K562 (cell line): ENCODE results near the gene VARS1. TPM values are rescaled to one million over a fixed set of nuclear protein-coding genes. Genes with fewer than 3 reads are reported as not detected.
A peak's percentile ranks its signal among the peaks of the same experiment; 100 is the strongest.

ENCODE experiments used
- ATAC-seq: fragments of 200-7000 bp; cut with Tn5 transposase; 3 replicates; pipeline ENCODE4 v1.9.1; 2020; ENCODE audit warnings: moderate library complexity
- BruUV-seq: library from RNA; stranded (reverse); fragments of 400-500 nt; replicated peaks from 2 replicates; lab custom pipeline; 2021; lab: Mats Ljungman, UMichigan
- CTCF ChIA-PET: fragments of 300-600 bp; formaldehyde crosslinking; extraction: SDS; loops from one replicate; lab custom pipeline; 2021; ENCODE audit warnings: low intra/inter-chr PET ratio; lab: Yijun Ruan, JAX
- POLR2A ChIA-PET: fragments of 300-600, 350-650 bp; sonication (Branson Sonifier 250); formaldehyde crosslinking; extraction: SDS; loops from one replicate; lab custom pipeline; 2021; ENCODE audit warnings: antibody characterized with exemption, inconsistent platforms; lab: Yijun Ruan, JAX
- DNase-seq, 4 experiments: peaks; one replicate each; pipeline versions ENCODE4 v3.0.0 to v3.0.0-alpha.2; 2011 to 2018; ENCODE audit warnings: low spot score in 3 of 4, mixed read lengths in 3 of 4; ENCODE audit errors: extremely low read depth in 1 of 4
- FAIRE-seq: peaks from 2 replicates; lab custom pipeline; 2011; peaks lifted over from hg19 to GRCh38; lab: Jason Lieb, UNC
- H2AFZ ChIP-seq: 2 replicates; pipeline ENCODE4 v1.6.0; 2011; ENCODE audit warnings: low read depth, low read length, control low read depth, inconsistent platforms
- H3K27ac ChIP-seq: fragments of 200-600 bp; 3 replicates; pipeline ENCODE4 v1.8.0; 2011; ENCODE audit warnings: low read depth, mild to moderate bottlenecking, control low read depth, inconsistent platforms, low read length, moderate library complexity, mixed read lengths; ENCODE audit errors: extremely low read depth
- H3K27me3 ChIP-seq, 2 experiments: fragments of 300-600 bp in 1 of 2; 2 replicates in 1 of 2; 3 replicates in 1 of 2; pipeline versions ENCODE4 v1.6.0 to v1.8.0; 2011; ENCODE audit warnings: inconsistent platforms in 2 of 2, low read length in 2 of 2, mild to moderate bottlenecking in 1 of 2, mixed read lengths in 1 of 2, moderate library complexity in 1 of 2; ENCODE audit not compliant: control insufficient read depth in 2 of 2, insufficient read depth in 2 of 2
- H3K36me3 ChIP-seq: fragments of 300-600 bp; 3 replicates; pipeline ENCODE4 v1.8.0; 2011; ENCODE audit warnings: mild to moderate bottlenecking, low read length, inconsistent platforms; ENCODE audit not compliant: control insufficient read depth, insufficient read depth
- H3K4me1 ChIP-seq, 2 experiments: fragments of 200-600 bp in 1 of 2; replicated peaks in 1 of 2; 2 replicates in 1 of 2; 3 replicates in 1 of 2; pipeline versions ENCODE4 v1.5.1 to v1.8.0; 2011; ENCODE audit warnings: inconsistent platforms in 2 of 2, low read length in 2 of 2, mild to moderate bottlenecking in 1 of 2, mixed read lengths in 1 of 2, moderate library complexity in 1 of 2; ENCODE audit not compliant: control insufficient read depth in 2 of 2, insufficient read depth in 2 of 2
- H3K4me2 ChIP-seq: 2 replicates; pipeline ENCODE4 v1.6.1; 2011; ENCODE audit warnings: low read length, control low read depth, inconsistent platforms, mixed read lengths; ENCODE audit not compliant: insufficient read depth
- H3K4me3 ChIP-seq: fragments of 200-600 bp; sonication (generic), shearing (Covaris generic); 2 replicates; pipeline ENCODE4 v1.5.1; 2016; ENCODE audit warnings: control low read depth, inconsistent platforms
- H3K79me2 ChIP-seq: fragments of 200-600 bp; 3 replicates; pipeline ENCODE4 v1.8.0; 2011; ENCODE audit warnings: low read length, inconsistent platforms; ENCODE audit not compliant: control insufficient read depth, insufficient read depth
- H3K9ac ChIP-seq, 2 experiments: 2 replicates each; pipeline versions ENCODE4 v1.6.0 to v1.6.1; 2011; ENCODE audit warnings: low read depth in 2 of 2, low read length in 2 of 2, control low read depth in 1 of 2, inconsistent platforms in 1 of 2, mild to moderate bottlenecking in 1 of 2, mixed read lengths in 1 of 2; ENCODE audit not compliant: insufficient read depth in 1 of 2
- H3K9me1 ChIP-seq: one replicate; pipeline ENCODE4 v1.6.0; 2011; ENCODE audit warnings: inconsistent platforms, mild to moderate bottlenecking, low read length, moderate library complexity; ENCODE audit not compliant: control insufficient read depth, insufficient read depth
- H3K9me3 ChIP-seq: replicated peaks from 2 replicates; pipeline ENCODE4 v1.5.1; 2011; ENCODE audit warnings: low read depth, low read length, inconsistent platforms; ENCODE audit not compliant: control insufficient read depth, insufficient read depth
- H4K20me1 ChIP-seq: replicated peaks from 2 replicates; pipeline ENCODE4 v1.6.1; 2011; ENCODE audit warnings: low read length, inconsistent platforms, mixed read lengths; ENCODE audit not compliant: control insufficient read depth, insufficient read depth
- FOXA3 ChIP-seq, 2 experiments: fragments of 450-650 bp in 1 of 2; sonication (generic) in 1 of 2; formaldehyde crosslinking; IDR thresholded peaks in 1 of 2; conservative IDR thresholded peaks in 1 of 2; 2 replicates each; pipeline versions ENCODE4 v1.4.0 to v1.8.0; 2020 to 2022; ENCODE audit warnings: mild to moderate bottlenecking in 2 of 2, missing genetic modification reagents in 1 of 2
- NFE2 ChIP-seq: IDR thresholded peaks from 2 replicates; pipeline ENCODE4 v1.6.1; 2014; ENCODE audit warnings: antibody characterized with exemption, low read depth
- PCBP1 ChIP-seq: fragments of 200-400 bp; formaldehyde crosslinking; IDR thresholded peaks from 2 replicates; pipeline ENCODE4 v1.6.1; 2018; ENCODE audit warnings: mild to moderate bottlenecking, low read depth, low read length; ENCODE audit not compliant: poor library complexity, severe bottlenecking
- PHF20 ChIP-seq: fragments of 450-650 bp; IDR thresholded peaks from 2 replicates; pipeline ENCODE4 v1.6.1; 2018; ENCODE audit not compliant: partially characterized antibody
- POLR2AphosphoS5 ChIP-seq: IDR thresholded peaks from 2 replicates; pipeline ENCODE4 v1.6.1; 2011; ENCODE audit warnings: mild to moderate bottlenecking, low read depth, low read length, moderate library complexity; ENCODE audit not compliant: control insufficient read depth, insufficient read depth
- RBFOX2 ChIP-seq: fragments of 200-400 bp; formaldehyde crosslinking; IDR thresholded peaks from 2 replicates; pipeline ENCODE4 v1.6.1; 2017; ENCODE audit warnings: low read depth, mild to moderate bottlenecking, low read length, moderate library complexity
- ZNF644 ChIP-seq: fragments of 200-800 bp; sonication (Bioruptor generic); IDR thresholded peaks from 2 replicates; pipeline ENCODE4 v1.6.1; 2016; ENCODE audit warnings: low read depth, missing genetic modification characterization, missing compliant biosample characterization
- ZNF695 ChIP-seq: fragments of 450-650 bp; formaldehyde crosslinking; IDR thresholded peaks from 2 replicates; pipeline ENCODE4 v1.4.0; 2020; ENCODE audit warnings: mild to moderate bottlenecking, moderate library complexity
- WGBS: fragments of 100-300 bp; shearing (Covaris generic); methylation state at CpG from one replicate; pipeline ENCODE4 v1.1.6; 2016; ENCODE audit warnings: low coverage, mixed read lengths; ENCODE audit not compliant: insufficient coverage; ENCODE audit errors: missing lambda C conversion rate; 5-methylcytosine and 5-hydroxymethylcytosine counted together
- in situ Hi-C: fragments of 300-500 bp; cut with MboI; formaldehyde crosslinking; loops from 4 replicates; pipeline ENCODE4 v1.15.0; 2018; ENCODE audit warnings: inconsistent platforms, mixed read lengths
- intact Hi-C: fragments of 100-400 bp; cut with micrococcal nuclease; formaldehyde crosslinking; loops from 2 replicates; pipeline ENCODE4 v1.14.2; 2022
- polyA plus RNA-seq, 8 experiments: library from polyadenylated mRNA; depleted of rRNA in 4 of 8; stranded (reverse) in 5 of 8; unstranded in 3 of 8; fragments of >200 nt; fragmentation: Nextera tagmentation in 2 of 8; fragmentation: Illumina TruSeq in 1 of 8; extraction: Ambion mirVana in 2 of 8; extraction: Trizol in 1 of 8; gene quantifications; 2 replicates each; pipeline versions ENCODE4 v1.2.1 to v1.2.3, GENCODE V29; 2011 to 2014; ENCODE audit warnings: inconsistent platforms in 1 of 8, missing spikeins in 1 of 8
- total RNA-seq, 7 experiments: library from RNA; depleted of rRNA in 6 of 7; stranded (reverse); fragments of >200 nt in 6 of 7; fragmentation: Illumina TruSeq in 2 of 7; extraction: Trizol in 2 of 7; gene quantifications; 2 replicates each; pipeline versions ENCODE4 v1.2.1 to v1.2.3, GENCODE V29; 2011 to 2021; ENCODE audit warnings: low replicate concordance in 1 of 7
- TF ChIP-seq, protein P1 (sequence below): fragments of 250-450 bp; sonication (Bioruptor Pico); IDR thresholded peaks from 2 replicates; pipeline ENCODE4 v1.8.0; 2022; ENCODE audit warnings: inconsistent platforms, mild to moderate bottlenecking, moderate library complexity, borderline replicate concordance
- TF ChIP-seq, protein P2 (sequence below): fragments of 450-650 bp; formaldehyde crosslinking; IDR thresholded peaks from 2 replicates; pipeline ENCODE4 v1.4.0; 2020; ENCODE audit warnings: mild to moderate bottlenecking, moderate library complexity
- TF ChIP-seq, protein P3 (sequence below): fragments of 450-650 bp; conservative IDR thresholded peaks from 2 replicates; pipeline ENCODE4 v1.6.1; 2016; ENCODE audit warnings: missing genetic modification characterization, low read depth, mild to moderate bottlenecking, missing compliant biosample characterization, moderate library complexity

Gene VARS1
- total and polyA plus RNA-seq, 9 of the 15 experiments (the other 6 are each of a cell fraction or from before 2014, with no cell fraction given) = 2.9 to 488 (median 130) TPM

DNA sequence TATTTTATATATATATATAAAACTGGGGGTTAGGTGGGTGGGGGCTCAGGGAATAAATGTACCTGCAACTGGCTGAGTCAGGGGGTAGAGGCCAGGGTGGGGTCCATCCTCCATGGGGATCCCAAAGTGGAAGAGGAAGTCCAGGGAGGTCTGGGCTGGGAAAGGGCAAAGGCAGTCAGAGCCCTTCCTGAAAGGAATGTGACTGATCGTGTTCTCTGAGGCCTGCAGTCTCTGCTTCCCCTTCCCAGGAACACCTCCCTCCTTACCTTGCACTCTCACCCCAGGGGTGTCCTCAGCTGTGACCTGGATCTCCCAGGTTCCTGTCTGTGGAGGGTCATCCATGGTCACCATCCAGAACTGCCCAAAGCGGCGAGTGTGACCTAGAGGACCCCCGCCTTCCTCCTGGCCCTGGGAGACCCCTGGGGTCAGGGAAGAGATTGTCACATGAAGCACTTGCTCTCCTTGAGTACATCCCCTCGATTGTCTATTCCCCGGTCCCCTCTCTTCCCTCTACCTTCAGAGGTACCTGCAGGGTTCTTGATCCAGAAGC lies 28.4 kb downstream of the VARS1 start (continued):
- TF ChIP-seq, protein P1, sequence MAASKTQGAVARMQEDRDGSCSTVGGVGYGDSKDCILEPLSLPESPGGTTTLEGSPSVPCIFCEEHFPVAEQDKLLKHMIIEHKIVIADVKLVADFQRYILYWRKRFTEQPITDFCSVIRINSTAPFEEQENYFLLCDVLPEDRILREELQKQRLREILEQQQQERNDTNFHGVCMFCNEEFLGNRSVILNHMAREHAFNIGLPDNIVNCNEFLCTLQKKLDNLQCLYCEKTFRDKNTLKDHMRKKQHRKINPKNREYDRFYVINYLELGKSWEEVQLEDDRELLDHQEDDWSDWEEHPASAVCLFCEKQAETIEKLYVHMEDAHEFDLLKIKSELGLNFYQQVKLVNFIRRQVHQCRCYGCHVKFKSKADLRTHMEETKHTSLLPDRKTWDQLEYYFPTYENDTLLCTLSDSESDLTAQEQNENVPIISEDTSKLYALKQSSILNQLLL (CRISPR knock-in tag) = no peak
- 0 out of 2 replicates have a peak, but pooled peaks have one; percentile 7 for TF ChIP-seq ZNF695

DNA sequence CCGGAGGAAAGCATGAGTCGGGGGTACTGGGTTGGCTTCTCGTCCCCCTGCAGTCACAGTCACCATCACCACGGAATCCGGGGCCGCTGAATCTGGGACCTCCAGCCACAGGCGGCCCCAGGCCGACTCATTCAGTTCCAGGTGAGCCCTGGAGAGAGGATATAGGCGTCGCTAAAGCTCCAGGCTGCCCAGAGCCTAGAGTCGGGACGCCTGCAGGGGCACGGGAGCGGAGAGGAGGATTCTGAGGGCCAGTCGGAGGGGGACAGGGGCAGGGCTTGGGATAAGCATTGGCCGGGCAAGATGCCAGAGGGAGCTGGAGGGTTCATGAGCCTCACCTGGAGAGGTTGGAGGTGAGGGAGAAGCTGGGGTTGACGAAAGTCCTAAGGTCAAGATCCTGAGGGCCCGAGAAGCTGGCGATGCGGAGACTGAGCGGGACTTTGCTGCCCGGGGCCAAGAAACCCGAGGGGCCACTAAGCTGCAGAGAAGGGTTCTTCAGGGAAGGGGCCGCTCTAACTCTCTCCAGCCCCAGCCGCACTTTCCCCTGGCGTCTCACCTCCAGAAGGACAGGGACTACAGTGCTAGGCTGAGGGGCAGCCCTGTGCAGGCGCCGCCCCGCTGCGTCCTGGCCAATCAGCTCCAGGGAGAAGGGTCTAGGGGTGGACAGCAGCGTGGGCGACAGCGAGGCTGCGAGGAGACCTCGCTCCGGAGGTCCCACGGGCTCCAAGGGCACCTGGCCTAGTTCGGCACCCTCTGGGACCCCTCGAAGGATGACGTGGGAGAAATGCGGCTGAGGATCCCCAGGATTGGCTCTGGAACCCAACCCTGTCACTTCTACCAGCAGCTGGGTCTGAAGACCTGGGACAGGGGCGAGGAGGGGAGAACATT lies 29.4 kb downstream of the VARS1 start:
- no peaks in the 10 kb centered on the region for H3K9me3 ChIP-seq
- peaks cover 4% of the 10 kb centered on the region for H3K9me1 ChIP-seq
- H3K9ac ChIP-seq = peak overlapping the region in 1 of 2 experiments; percentile 72; a peak in 2 of 4 replicates
- POLR2A ChIA-PET = interaction anchor here (0.7 to 5.9 kb wide), 20 partner anchors 7 to 106 kb away, joined by 3 to 75 read pairs (median 3); partner anchors contain the start of genes C6orf47, CLIC1, HSPA1B and LSM2
- no peaks in the 10 kb centered on the region for H3K79me2 ChIP-seq
- H2AFZ ChIP-seq = no peak overlapping the region
- H3K36me3 ChIP-seq = peaks cover 30% of the 10 kb centered on the region; the same call in 2 of the 3 replicates
- H4K20me1 ChIP-seq = no peaks in the 10 kb centered on the region
- no peak overlapping the region for H3K4me2 ChIP-seq
- no peak overlapping the region for H3K4me3 ChIP-seq
- WGBS = 76% methylated on average over 42 of the region's 42 CpGs
- DNase-seq = peak in 1 of 4 experiments; percentile 62
- intact Hi-C loops (no loop called here), in situ Hi-C loops (loop anchor here (5.0 kb wide), 1 partner anchor 79 kb away; no protein-coding TSS in a partner anchor)
- ATAC-seq = no peak
- H3K27me3 ChIP-seq = no peaks in the 10 kb centered on the region
- no TSS peak for BruUV-seq
- no peak overlapping the region for H3K27ac ChIP-seq
- peaks cover 18 to 47% of the 10 kb centered on the region in 2 experiments; a peak in 4 of 5 replicates for H3K4me1 ChIP-seq
- CTCF ChIA-PET = interaction anchor here (1.4 kb wide), 1 partner anchor 86 kb away, joined by 4 read pairs; the partner anchor contains the start of gene LY6G5C
- FAIRE-seq = no peak
- TF ChIP-seq POLR2AphosphoS5 (no peak), FOXA3 (CRISPR knock-in tag; conservative IDR thresholded peaks at IDR 0.05 in 1 of 2, IDR thresholded peaks at IDR 0.05 in 1 of 2) (0 out of 4 replicates have a peak, but pooled peaks of 1 of the 2 experiments have one; percentile 20), PHF20 (no peak), RBFOX2 (peak; percentile 53), PCBP1 (no peak), ZNF644 (tag) (no peak), NFE2 (no peak)
- TF ChIP-seq, protein P2, sequence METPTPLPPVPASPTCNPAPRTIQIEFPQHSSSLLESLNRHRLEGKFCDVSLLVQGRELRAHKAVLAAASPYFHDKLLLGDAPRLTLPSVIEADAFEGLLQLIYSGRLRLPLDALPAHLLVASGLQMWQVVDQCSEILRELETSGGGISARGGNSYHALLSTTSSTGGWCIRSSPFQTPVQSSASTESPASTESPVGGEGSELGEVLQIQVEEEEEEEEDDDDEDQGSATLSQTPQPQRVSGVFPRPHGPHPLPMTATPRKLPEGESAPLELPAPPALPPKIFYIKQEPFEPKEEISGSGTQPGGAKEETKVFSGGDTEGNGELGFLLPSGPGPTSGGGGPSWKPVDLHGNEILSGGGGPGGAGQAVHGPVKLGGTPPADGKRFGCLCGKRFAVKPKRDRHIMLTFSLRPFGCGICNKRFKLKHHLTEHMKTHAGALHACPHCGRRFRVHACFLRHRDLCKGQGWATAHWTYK (CRISPR knock-in tag) = no peak
- TF ChIP-seq, protein P3, sequence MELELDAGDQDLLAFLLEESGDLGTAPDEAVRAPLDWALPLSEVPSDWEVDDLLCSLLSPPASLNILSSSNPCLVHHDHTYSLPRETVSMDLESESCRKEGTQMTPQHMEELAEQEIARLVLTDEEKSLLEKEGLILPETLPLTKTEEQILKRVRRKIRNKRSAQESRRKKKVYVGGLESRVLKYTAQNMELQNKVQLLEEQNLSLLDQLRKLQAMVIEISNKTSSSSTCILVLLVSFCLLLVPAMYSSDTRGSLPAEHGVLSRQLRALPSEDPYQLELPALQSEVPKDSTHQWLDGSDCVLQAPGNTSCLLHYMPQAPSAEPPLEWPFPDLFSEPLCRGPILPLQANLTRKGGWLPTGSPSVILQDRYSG (tag) = no peak
